Stimulated activated CD8-positive, alpha-beta memory T cell treated with anti-CD3 and anti-CD28 coated beads, Interleukin-15, amount 100 ng/mL, for 24 hours (primary cell): ENCODE results near the gene MAN1C1.

ENCODE experiments used
- DNase-seq: peaks from one replicate; pipeline ENCODE4 v3.0.0-alpha.2; 2020; ENCODE audit warnings: low read depth

MAN1C1 gene

GRCh38 chr1:25742316-25742715 is 125.7 kb downstream of the MAN1C1 start:
- DNase-seq, result no peak

- DNase-seq, result no peak
Measured at GRCh38 chr1:25743164-25744139, 126.9 kb downstream of the MAN1C1 start.

GRCh38 chr1:25744140-25744581 is 127.6 kb downstream of the MAN1C1 start:
- DNase-seq, result no peak

- DNase-seq, result no peak
Measured at GRCh38 chr1:25744636-25745425, 128.2 kb downstream of the MAN1C1 start.

- no peak for DNase-seq
Measured at GRCh38 chr1:25746299-25747045, 129.9 kb downstream of the MAN1C1 start.

GRCh38 chr1:25747046-25747719 is 130.6 kb downstream of the MAN1C1 start:
- no peak for DNase-seq

GRCh38 chr1:25748531-25749205 is 132.1 kb downstream of the MAN1C1 start:
- DNase-seq, result no peak

GRCh38 chr1:25750923-25751605 is 134.5 kb downstream of the MAN1C1 start:
- DNase-seq, result no peak

- no peak for DNase-seq
Measured at GRCh38 chr1:25754470-25755181, 138.0 kb downstream of the MAN1C1 start.

GRCh38 chr1:25755475-25756125 is 139.0 kb downstream of the MAN1C1 start:
- no peak for DNase-seq

GRCh38 chr1:25756215-25756614 is 139.6 kb downstream of the MAN1C1 start:
- no peak for DNase-seq

GRCh38 chr1:25757151-25757845 is 140.7 kb downstream of the MAN1C1 start:
- DNase-seq, result no peak

- no peak for DNase-seq
Measured at GRCh38 chr1:25757846-25758185, 141.2 kb downstream of the MAN1C1 start.

GRCh38 chr1:25758466-25759070 is 142.0 kb downstream of the MAN1C1 start:
- no peak for DNase-seq

- no peak for DNase-seq
Measured at GRCh38 chr1:25760122-25760719, 143.6 kb downstream of the MAN1C1 start.

- no peak for DNase-seq
Measured at GRCh38 chr1:25760871-25761270, 144.3 kb downstream of the MAN1C1 start.

- DNase-seq, result no peak
Measured at GRCh38 chr1:25763493-25763892, 146.9 kb downstream of the MAN1C1 start.
